GM18526 (cell line): ENCODE measurements around the gene PPP6R1.

Experiments
- POLR2A ChIP-seq: IDR thresholded peaks from 3 replicates; pipeline ENCODE4 v1.6.1; 2011; ENCODE audit not compliant: insufficient read length; ENCODE audit errors: extremely low read depth

Gene PPP6R1

DNA sequence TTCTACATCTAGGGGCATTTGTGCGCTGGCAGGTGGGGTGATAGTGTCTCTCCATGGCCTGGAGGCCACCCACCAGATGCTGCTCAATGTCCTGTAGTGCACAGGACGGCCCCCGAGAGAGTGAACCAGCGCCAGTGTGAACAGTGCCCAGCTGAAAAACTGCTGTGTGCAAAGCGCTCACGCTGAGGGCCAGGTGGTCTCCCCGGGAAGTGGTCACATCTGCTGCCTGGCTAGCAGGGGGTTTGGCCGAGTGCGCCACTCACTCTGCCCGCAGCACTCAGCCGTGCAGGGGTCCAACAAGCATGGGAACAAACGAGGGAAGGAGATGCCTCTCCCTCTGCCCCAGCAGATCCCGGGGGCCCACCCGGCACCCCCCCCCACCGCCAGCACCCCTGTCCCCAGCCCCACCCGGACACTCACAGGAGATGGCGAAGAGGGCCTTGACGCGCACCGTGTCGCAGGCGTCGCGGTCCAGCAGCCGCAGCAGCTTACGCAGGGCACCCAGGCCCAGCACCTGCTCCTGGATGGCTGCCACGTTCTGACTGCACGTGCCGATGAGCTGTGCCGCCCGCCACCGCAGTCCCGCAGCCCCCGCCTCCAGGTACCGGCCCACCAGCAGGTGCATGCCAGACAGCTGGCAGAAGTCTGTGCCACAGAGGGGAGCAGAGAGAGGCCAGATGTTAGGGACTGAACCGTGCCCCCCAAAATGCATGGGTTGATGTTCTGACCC is 15.3 kb upstream of the PPP6R1 start:
- no peak for TF ChIP-seq POLR2A

DNA sequence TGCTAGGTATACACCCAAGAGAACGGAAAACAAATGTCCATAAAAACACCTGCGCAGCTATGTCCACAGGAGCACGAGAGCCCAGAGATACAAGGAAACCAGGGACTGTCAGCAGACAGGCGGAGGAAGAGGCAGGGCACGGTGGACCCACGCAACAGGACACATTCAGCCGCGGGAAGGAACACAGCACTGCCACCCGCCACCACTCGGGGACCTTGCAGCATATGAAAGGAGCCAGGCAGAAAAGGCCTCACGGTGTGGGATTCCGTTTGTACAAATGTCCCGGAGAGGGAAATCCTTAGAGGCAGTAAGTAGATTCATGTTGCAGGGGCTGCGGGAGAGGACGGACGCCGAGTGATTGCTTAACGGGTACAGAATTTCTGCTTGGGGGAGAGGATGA is 13.3 kb upstream of the PPP6R1 start:
- no peak for TF ChIP-seq POLR2A

DNA sequence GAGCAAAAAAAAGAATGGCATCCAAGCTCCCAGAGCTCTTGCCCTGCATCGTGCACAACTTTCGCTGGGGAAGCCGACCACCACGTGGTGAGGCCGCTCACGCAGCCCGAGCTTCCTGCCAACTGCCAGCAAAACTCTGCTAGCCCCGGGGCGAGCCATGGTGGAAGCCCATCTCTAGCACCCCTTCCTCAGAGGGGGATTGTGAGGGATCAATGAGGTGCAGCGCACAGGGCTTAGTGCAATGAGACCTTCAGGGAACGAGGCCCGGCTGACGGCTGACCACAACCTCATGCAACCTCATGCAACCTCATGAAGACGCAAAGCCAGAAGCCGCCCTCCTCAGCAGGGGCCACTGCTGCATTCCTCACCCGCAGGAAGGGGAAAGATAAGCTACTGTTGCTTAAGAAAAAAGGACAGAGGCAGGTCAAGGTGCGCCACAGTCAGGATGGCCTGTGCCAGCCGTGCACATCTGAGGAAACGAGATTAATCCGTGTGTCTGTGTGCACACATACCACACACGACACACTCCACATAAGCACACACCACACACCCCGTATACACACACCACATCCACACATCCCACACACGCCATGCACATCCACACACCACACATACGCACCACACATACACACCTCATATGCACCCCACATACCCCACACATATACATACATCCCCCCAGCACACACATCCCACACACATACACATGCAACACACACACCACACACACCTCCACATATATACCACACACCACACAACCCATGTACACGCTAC is 11.5 kb upstream of the PPP6R1 start:
- TF ChIP-seq POLR2A: no peak

DNA sequence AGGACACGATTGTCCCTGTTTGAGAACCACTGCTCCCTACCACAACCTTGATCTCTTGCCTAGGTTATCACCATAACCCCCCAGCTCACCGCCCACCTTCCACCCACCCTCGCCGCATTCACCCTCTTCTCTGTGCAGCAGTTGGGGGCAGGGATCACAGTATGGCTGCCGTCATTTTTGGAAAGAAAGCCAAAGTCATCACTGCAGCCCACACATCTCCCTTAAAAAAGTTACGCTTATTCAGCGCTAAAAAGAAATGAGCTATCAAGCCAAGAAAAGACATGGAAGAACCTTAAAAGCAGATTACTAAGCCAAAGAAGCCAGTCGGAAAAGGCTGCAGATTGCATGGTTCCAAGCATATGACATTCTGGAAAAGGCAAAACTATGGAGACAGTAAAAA is 10.5 kb upstream of the PPP6R1 start:
- TF ChIP-seq POLR2A: no peak

DNA sequence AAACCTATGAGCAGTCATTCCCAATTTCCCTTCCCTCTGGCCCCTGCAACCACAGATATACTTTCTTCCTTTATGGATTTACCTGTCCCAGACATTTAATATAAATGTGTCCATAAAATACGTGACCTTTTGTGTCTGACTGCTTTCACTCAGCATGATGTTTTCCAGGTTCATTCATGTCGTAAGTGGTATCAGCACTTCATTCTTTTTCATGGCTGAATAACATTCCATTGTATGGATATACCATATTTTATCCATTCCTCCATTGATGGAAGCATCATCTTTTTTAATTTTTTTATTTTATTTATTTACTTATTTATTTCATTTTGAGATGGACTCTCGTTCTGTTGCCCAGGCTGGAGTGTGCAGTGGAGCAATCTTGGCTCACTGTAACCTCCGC is 8.0 kb upstream of the PPP6R1 start:
- no peak for TF ChIP-seq POLR2A

DNA sequence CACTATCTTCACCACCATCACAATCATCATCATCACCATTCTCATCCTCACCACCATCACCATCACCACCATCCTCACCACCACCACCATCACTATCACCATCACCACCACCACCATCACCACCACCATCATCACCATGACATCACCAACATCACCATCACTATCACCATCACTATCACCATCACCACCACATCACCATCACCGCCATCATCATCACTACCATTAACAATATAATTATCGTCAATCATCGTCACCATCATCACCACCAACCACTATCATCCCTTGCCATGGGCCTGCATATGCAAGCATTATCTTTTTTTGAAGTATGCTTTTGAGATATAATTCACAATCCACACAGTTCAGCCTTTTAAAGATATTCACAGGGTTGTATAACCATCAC is 7.6 kb upstream of the PPP6R1 start:
- no peak for TF ChIP-seq POLR2A

DNA sequence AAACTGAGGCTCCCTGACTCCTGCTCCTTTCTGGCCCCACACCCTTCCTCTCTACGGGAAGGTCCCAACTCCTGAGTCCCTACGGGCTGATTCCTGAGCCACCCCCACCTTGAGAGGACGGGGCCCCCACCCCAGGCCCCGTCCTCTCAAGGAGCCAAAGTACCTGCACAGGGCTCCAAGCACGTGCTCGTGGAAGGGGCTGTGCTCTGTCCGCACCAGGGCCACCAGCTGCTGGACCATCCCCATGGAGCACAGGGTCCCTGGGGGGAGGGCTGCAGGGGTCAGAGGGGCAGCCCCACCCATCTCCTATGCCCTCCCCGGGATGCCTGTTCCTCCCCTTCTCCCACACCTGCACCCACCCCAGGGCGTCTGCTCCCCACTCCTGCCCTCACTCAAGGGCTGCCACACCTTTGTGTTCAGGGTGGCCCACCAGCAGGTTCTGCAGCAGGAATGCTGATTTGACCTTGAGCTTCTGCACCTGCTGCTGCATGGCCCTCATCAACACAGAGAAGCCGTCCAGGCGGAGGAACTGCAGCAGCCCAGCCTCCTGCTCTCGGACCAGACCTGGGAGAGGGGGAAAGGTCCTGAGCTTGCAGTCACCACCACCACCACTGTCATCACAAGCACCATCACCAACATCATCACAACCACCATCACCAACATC is 7.0 kb upstream of the PPP6R1 start:
- no peak for TF ChIP-seq POLR2A

DNA sequence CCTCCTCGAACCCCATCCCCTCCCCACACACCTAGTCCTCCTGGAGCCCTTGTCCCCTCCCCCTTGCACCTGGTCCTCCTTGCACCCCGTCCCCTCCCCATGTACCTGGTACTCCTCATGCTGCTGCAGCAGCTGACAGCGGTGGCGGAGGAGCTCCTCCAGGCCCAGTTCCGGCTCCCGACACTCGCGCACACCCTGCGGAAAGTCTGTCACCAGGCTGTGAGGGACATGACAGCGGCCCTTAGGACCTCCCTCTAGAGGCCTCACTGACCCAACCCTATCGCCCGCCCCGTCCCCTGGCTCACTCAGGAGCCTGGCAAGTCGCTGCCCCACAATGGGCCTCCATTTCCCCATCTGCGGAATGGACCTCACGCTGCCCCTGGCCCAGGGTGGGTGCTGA is 6.4 kb upstream of the PPP6R1 start:
- no peak for TF ChIP-seq POLR2A

DNA sequence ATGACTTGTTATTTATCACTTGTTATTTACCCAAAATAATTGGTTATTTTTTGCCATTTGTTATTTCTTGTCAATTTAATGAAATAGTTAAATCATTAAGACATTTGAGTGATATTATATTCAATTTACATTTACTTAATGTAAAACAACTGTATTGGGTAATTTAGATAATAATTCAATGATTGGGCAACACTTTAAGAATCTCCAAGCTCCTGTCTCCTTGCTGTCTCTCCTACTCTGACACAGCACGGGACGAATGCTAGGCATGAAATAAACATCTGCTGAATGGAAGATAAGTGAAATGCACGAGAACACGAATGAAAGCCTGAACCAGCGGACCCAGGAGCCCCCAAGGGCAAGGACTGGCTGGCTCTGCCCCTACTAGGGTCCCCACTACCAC is 5.7 kb upstream of the PPP6R1 start:
- no peak for TF ChIP-seq POLR2A

DNA sequence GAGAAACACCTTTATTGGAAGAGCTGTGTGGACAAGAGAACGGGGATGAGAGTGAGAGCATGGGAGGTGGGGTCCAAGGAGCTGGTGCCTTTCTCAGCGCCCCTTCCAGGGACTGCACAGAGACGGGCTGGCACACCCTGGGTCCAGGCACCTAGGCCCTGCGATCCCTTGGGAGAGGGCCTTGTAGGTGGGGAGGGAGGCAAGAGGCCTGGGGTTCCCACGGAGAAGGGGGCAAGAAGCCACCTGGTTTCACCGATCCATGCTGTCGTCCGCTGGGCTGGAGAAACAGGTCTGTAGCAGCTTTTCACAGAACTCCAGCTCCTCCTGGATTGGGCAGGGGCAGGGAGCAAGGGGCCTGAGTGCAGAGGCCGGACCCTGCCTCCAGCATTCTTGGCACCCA is 3.5 kb upstream of the PPP6R1 start:
- TF ChIP-seq POLR2A: no peak

DNA sequence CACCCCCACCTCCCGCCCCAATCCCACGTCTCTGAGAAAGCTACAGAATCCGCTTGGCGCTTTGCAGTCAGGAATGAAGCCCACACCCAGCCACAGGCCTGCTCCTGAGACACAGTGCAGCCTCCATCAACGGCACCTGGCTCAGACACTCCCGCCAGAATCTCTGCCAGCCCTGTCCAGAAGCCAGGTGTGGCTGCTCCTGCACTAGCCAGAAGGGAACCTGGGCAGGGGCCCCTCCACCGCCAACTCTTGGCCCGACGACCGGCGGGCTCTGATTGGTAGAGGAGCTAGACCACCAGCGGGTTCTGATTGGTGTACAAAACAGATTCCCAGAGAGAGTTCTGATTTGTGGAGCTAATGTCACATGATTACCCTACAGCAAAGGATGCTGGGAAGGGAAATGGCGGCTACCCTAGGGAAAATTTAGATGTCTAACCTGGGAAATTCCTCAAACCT is 2.9 kb upstream of the PPP6R1 start:
- no peak for TF ChIP-seq POLR2A

DNA sequence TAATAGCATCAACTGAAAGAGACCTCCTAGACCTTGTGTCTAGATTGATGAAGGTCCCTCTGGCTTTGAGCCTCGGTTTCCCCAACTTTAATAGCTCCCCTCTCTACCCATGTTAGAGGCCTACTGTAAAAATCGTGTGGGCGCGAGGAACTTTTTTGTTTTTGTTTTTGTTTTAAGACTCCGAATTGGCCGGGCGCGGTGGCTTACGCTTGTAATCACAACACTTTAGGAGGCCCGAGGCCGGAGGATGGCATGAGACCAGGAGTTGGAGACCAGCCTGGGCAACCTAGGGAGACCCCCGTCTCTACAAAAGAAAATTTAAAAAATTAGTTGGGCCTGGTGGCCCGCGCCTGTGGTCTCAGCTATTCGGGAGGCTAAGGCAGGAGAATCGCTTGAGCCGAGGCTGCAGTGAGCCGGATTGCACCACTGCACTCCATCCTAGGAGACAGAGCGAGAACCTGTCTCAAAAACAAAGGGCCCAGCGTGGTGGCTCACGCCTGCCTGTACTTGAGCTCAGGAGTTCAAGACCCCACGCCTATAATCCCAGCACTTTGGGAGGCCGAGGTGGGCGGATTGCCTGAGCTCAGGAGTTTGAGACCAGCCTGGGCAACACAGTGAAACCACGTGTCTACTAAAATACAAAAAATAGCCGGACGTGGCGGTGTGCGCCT is 858 bp upstream of the PPP6R1 start:
- no peak for TF ChIP-seq POLR2A

DNA sequence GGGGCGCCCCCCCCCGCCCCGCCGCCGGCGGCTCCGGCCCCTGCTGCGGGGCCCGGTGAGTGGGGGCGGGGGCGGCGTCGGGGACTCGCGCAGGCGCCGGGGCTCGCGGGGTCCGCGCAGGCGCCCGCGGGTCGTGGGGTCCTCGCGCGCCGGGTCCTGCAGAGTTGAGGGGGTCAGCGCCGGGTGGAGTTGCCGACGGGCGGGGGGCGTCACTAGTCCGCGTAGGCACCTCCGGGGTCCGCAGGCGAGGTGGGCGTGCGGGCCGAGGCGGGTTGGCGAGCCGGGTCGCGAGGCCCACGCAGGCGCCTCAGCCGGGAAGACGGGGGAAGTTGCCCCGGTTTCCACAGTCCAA is 365 bp downstream of the PPP6R1 start:
- no peak for TF ChIP-seq POLR2A

DNA sequence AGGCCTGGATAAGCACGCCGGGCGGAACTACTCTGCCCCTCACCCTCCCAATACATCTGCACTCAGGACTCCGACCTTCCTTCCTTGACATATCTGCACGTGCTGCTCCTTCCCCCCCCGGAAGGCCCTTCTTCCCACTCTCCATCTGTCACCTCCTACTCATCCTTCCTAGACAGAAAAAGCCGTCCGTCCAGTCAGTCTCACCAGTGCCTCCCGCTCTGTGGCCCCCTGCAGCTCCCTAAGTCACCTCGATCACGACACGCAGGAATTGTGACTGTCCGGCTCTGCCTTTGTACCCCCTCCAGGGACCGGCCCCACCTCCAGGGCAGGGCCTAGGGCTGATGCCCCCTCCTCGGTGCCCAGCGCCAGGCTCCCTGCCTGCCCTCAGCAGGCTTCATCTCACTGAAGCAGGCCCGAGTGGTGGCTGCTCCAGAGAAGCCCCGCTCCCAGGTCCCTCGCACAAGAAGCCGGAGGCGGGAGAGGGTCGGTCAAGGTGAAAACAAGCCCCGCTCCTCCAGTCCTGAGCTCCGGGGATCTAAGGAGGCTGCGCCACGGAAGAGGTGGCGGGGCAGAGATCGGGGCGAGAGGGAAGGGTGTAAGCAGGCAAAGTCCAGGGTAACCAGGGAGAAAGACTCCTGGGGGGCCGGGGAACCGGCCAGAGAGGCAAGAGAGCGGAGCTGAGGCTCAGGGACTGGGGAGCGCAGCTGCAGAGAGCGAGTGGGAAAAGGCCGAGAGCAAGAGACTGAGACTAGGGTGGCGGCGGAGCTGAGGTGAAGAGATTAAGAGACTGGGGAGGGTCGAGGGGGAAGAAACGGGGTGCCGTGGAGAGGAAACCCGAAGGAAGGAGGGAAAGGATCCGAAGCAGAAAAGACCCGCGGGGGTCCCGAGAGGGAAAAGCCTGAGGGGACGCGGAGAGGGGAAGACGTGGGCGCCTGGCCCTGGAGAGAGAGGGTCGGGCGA is 1.1 kb downstream of the PPP6R1 start:
- TF ChIP-seq POLR2A: no peak

DNA sequence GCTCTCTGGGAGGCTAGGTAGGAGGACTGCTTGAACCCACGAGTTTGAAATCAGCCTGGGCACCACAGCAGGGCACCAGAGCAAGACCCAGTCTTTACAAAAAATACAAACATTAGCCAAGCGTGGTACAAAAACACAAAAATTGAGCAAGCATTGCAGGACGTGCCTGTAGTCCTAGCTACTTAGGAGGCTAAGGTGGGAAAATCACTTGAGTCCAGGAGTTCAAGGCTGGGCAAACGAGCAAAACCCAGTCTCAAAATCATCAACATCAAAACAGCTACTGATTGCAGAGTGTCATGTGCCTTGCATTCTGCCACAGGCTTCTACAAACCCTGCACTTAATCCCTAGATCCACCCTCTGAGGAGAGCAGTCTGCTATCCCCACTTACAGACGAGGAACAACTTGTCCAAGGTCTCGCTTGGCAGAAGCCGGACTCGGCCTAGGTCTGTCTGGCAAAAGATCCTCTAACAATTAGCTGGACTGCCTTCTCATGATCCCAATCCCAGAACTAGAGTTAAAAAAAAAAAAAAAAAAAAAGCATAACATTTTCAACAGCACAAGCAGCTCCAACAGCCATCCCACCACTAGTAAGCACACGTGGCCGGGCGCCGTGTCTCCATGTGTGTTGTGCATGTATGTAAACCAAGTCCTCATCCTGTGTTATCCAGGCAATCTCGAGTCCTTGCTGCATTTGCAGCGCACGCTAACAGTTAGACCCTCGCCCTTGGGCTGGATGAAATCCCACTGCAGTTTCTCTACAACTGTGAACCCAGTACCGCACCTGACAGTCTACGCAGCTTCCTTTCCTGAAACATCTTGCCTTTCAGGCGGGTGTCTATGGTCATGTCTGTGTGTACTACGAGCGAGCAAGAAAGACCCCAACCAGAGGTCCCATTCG is 2.0 kb downstream of the PPP6R1 start:
- TF ChIP-seq POLR2A: no peak
